PFSK-1 (cell line): ENCODE measurements around the gene LRRC36.
A peak's percentile ranks its signal among the peaks of the same experiment; 100 is the strongest.

ENCODE experiments used
- FOXP2 ChIP-seq: optimal IDR thresholded peaks from 2 replicates; pipeline ENCODE3; 2011; ENCODE audit warnings: borderline replicate concordance, control low read depth, inconsistent platforms; ENCODE audit not compliant: insufficient read depth; ENCODE audit errors: extremely low read length, extremely low read depth
- POLR2AphosphoS5 ChIP-seq: IDR thresholded peaks from 2 replicates; pipeline ENCODE4 v1.6.1; 2012; ENCODE audit warnings: low read depth, mild to moderate bottlenecking, control low read depth, low read length, moderate library complexity
- REST ChIP-seq, 2 experiments: IDR thresholded peaks; 2 replicates each; pipeline versions ENCODE4 v1.6.1 to v1.8.0; 2011 to 2012; ENCODE audit warnings: low read depth in 2 of 2, low read length in 2 of 2, control low read depth in 1 of 2, inconsistent platforms in 1 of 2, mild to moderate bottlenecking in 1 of 2, moderate library complexity in 1 of 2; ENCODE audit not compliant: insufficient read depth in 1 of 2
- SIN3A ChIP-seq: IDR thresholded peaks from 2 replicates; pipeline ENCODE4 v1.6.1; 2012; ENCODE audit warnings: mild to moderate bottlenecking, low read length, moderate library complexity, borderline replicate concordance; ENCODE audit not compliant: insufficient read depth
- TAF1 ChIP-seq: IDR thresholded peaks from 2 replicates; pipeline ENCODE4 v1.6.1; 2012; ENCODE audit warnings: low read length, control low read depth, borderline replicate concordance; ENCODE audit not compliant: insufficient read depth

The LRRC36 gene

GRCh38 chr16:67311607-67312488 lies 14.8 kb upstream of the LRRC36 start:
- TF ChIP-seq FOXP2 (peak; percentile 22), POLR2AphosphoS5 (no peak), REST (IDR thresholded peaks at IDR 0.05; ENCODE audit: insufficient read depth in 1 of 2, low read depth in 2 of 2, low read length in 2 of 2) (no peak)

GRCh38 chr16:67312719-67313118 lies 13.9 kb upstream of the LRRC36 start:
- TF ChIP-seq POLR2AphosphoS5 (no peak), FOXP2 (no peak), TAF1 (no peak), SIN3A (no peak), REST (IDR thresholded peaks at IDR 0.05; ENCODE audit: insufficient read depth in 1 of 2, low read depth in 2 of 2, low read length in 2 of 2) (no peak)

- no peak for TF ChIP-seq TAF1
- TF ChIP-seq REST (IDR thresholded peaks at IDR 0.05; ENCODE audit: insufficient read depth in 1 of 2, low read depth in 2 of 2, low read length in 2 of 2): no peak
- TF ChIP-seq FOXP2: no peak
- TF ChIP-seq POLR2AphosphoS5: no peak
- TF ChIP-seq SIN3A: no peak
Observed at GRCh38 chr16:67317853-67318252, 8.8 kb upstream of the LRRC36 start.

- TF ChIP-seq POLR2AphosphoS5: no peak
- TF ChIP-seq REST (IDR thresholded peaks at IDR 0.05; ENCODE audit: insufficient read depth in 1 of 2, low read depth in 2 of 2, low read length in 2 of 2): no peak
- TF ChIP-seq SIN3A: no peak
- no peak for TF ChIP-seq TAF1
- no peak for TF ChIP-seq FOXP2
Observed at GRCh38 chr16:67326115-67326471, 522 bp upstream of the LRRC36 start.

GRCh38 chr16:67327743-67328142 lies 1.1 kb downstream of the LRRC36 start:
- TF ChIP-seq TAF1: no peak

GRCh38 chr16:67329901-67330300 lies 3.3 kb downstream of the LRRC36 start:
- no peak for TF ChIP-seq SIN3A
- TF ChIP-seq POLR2AphosphoS5: no peak
- TF ChIP-seq FOXP2: no peak
- no peak for TF ChIP-seq REST (IDR thresholded peaks at IDR 0.05; ENCODE audit: insufficient read depth in 1 of 2, low read depth in 2 of 2, low read length in 2 of 2)
- TF ChIP-seq TAF1: no peak
